ENCODE measurements around the gene LLGL2.
A peak's percentile ranks its signal among the peaks of the same experiment; 100 is the strongest.

LLGL2 gene

DNA sequence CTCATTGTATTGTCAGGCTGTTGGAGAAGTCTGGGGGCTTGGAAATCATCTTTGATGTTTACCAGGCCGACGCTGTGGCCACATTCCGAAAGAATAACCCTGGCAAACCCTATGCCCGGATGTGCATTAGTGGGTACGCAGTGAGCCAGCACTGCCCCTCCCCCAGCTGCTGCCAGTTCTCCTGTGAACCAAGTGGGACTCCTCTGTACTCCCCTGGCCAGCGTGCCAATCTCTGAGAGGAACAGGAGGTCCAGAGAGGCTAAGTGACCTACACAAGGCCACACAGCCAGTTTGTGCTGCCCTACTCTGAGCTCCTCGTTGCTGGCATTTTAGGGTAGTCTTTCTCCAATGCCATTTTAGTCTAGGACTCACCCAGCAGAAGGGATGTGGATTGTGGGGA is 1.9 kb upstream of the LLGL2 start:
- no peak for DNase-seq

DNA sequence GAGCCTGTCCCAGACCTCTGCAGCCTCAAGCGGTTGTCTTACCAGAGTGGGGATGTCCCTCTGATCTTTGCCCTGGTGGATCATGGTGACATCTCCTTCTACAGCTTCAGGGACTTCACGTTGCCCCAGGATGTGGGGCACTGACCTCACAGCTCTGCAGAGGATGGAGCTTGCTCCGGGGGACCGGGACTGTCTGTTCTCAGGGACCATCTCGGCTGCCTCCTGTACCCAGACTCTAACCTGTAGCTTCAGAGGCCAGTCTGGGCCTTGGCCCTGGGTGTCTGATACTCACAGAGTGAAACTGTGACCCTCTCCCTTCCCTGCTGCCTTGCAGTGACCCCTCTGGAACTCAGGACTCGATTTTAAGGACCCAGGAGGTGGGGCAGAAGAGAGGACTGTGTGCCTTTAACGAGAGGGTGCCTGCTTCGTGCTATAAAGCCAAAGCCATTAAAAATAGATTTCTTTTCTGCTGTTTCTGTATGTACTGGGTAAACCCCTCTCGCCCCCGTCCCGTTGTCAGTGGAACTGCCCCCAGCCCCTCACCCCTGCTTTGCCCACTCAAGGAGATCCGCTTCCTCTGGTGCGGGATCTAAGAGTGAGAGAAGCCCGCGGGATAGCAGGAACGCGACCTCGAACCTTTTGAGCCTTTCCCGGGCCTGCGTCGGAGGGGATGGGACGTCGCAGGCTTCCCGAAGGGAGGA is 1.1 kb upstream of the LLGL2 start:
- DNase-seq = no peak

DNA sequence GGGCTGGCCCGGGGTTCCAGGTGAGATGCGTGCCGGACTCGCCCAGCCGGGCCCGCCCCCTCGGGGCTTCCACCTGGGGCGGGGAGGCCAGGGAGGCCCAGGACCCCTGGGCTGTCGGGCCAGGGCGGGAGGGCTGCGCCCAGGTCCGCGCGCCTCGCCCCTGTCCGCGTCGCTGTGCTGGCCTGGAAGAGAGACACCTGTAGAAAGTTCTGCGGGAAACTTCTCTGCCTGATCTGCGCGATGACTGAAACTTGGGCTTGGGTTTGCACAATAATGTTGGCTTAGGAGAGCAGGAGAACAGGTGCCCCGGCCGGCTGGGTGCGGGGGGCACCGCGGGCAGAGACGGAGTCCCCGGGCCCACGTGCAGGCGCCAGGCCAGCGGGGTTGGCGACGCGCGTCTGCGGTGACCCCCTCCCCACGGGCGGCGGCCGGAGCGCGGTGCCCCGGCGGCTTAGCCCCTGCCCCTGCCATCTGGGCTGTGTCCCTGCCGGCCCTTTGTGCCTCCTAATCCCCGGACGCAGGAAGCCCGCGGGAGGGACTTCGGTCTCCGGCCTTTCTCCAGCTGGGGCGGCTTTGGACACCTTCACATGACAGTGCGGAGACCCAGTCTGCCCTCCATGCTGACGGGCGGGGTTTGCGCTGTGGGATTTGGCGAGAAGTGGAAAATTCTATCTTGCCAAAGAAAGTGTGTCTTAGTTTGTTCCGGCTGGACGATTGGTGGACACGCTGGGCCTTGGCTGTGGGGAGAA is 483 bp downstream of the LLGL2 start:
- no peak for DNase-seq

- DNase-seq = no peak
Observed at GRCh38 chr17:75526555-75527270, 1.2 kb downstream of the LLGL2 start.

DNA sequence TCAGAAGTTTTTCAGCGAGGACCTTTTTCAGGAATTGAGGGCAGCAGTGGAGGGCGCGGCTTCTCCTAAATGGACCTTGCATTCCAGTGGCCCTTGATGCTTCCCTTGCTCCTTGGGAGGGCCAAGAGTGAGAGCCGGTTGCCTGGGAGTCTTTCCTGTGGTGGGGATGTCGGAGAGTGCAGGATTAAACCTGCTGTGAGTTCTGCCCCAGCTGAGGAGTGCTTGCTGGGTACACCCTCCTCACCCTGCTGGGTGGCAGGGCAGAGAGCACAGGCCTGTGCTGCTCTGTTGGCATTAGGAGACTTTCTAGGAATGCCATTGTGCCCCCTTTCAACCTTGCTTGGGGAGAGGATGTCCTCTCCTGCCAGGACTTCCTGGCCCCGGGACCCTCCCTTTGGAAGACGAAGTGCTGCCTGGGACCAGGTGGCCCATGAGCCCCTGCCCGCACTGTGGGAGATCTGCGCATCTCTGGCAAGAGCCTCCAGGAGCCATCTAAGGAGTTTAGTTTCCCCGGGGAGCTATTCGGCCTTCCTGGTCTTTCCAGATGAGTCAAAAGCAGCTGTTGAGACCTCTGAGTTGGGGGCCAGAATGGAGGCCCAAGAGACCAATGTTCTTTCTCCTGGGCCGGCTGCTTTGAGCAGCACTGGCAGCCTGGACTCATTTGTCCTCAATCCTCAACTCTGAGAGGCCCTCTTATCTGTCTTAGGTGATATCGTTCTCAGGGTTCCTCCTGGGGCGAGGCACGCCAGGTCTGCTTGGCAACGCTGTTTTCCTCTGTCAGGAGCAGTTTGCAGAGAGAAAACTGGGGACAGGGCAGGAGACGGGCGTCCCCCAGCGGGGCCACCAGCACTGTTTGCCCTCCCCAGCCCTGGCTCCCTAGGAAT is 5.6 kb downstream of the LLGL2 start:
- DNase-seq = no peak

DNA sequence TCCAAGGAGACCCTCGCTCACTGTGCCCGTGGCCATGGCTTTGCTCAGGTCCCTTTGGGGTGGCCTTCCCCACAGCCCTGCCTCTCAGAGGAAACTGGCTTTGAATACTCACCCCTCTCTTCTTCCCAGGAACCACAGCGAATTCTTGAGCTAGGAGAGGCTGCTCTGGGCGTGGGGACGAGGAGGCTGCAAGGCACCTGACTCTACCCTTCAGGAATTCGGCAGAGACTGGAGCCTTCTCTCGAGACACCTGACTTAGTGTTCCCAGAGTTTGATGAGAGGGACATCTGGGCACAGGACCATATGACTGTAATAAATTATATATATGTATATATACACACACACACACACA is 6.2 kb downstream of the LLGL2 start:
- DNase-seq = no peak

DNA sequence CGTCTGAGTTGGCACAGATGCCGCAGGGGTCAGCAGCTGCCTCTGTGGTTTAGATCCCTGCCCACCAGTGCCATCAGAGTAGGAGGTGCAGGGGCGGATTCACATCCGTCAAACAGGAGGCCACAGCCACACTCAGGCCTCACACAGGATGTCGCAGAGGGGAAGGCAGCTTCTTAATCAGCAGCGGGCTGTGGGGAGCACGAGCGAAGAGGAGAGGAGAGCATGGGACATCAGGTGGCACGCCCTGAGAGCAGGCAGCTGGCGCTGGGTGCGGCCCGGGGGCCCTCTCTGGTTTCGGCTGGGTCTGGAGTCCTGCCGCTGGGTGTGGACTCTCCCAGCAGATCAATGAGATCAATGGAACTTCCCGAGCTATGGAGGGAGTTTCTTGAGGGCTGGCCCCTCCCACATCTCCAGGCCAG is 9.6 kb downstream of the LLGL2 start:
- peak; percentile 62 to 68 for DNase-seq

GRCh38 chr17:75535871-75536270 is 10.4 kb downstream of the LLGL2 start:
- no peak for DNase-seq

DNA sequence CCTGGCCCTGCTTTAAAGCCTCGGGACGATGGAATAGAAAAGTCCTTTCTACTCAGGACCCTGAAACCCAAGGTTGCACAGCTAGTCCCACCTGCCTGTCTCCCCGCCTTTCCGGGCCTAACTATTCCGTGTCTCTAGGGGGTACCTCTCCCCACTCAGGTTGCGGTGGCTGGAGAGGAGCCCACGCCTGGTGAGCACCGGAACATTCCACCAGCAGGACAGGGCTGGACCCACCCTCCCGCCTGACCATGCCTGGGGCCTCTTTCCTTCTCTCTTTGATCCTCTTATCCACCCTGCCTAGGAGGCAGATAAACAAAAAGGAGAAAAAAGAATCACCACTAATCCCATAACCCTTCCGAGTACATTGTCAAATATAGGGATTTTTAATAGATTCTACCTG is 10.9 kb downstream of the LLGL2 start:
- no peak for DNase-seq

DNA sequence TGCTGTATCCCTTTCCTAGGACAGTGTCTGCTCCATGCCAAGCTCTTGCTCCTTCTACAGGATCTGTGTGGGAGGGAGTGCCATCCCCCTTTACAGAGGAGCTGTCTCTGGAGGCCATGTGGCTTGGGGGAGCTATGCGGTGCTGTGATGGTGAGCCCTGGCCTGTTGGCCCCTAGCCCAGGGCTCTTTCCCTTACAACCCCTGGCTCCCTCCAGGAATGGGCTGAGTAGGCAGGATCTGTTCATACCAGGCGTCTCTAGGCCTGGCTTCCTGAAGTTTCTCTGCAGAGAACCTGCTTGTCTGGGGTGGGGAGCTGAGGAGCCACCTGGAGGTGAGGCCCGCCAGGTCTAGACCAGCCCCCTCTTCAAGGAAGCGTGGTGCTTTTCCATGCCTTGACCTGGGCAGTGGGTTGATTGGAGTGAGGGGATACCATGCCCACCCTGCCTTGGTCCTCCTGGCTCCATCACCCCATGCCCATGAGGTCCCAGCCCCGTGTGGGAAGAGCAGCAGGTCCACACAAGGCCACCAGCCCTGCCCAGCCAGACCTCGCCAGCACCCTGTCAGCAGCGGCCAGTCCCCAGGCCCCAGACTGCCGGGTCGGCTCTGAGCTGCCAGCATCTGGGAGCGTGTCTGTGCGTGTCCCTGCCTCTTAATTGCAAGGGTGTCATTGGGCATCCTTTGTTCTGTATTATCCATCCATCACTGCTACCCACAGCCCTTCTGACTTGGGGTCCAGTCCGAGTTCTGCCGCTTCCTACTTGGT is 14.7 kb downstream of the LLGL2 start:
- no peak for DNase-seq

DNA sequence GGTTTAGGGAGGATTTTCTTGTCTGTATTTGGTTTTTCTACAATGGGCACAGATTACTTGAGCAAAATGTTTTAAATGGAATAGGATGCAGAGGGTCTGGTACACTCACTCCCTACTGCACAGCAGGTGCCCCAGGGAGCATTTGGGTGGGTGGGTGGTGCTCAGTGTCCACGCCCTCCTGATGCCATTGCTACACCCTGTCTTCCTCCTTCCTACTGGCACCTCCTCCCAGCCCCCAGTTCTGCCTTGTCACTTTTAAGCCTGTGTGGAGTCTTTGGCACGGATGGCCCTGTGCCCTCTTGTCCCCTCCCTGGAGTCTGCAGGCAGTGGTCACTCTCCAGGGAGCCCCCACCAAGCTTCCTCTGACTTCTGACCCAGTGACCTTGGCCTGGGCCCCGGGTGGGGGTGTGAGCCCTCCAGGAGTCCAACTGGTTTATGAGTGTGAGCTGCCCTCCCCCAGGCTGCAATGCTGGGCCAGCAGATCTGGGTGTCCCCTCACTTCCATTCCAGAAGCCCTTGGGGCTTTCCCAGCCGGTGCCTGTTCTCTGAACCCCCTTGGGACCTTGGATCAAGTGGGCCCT is 15.5 kb downstream of the LLGL2 start:
- DNase-seq = no peak

GRCh38 chr17:75542229-75542628 is 16.7 kb downstream of the LLGL2 start:
- DNase-seq = no peak

GRCh38 chr17:75542728-75543336 is 17.3 kb downstream of the LLGL2 start:
- no peak for DNase-seq

DNA sequence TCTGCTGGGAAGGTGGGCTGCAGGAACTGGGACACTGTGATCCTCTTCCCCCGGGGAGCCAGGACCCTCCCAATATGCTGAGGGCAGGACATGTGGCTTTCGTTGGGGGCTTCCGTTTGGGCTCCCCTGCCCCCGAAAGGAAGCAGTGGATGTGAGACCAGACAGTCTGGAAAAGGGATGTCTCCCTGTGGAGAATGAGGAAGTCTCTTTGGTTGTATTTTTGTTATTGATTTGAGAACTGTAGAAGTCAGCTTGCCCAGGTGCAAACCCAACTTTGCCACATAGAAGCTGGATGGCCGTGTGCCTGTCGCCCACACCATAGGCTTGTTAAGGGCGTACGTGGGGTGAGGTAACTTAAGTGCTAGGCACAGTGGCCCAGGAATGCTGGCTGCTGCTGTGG is 18.8 kb downstream of the LLGL2 start:
- DNase-seq = no peak

- DNase-seq = no peak
Observed at GRCh38 chr17:75546181-75546580, 20.7 kb downstream of the LLGL2 start.

DNA sequence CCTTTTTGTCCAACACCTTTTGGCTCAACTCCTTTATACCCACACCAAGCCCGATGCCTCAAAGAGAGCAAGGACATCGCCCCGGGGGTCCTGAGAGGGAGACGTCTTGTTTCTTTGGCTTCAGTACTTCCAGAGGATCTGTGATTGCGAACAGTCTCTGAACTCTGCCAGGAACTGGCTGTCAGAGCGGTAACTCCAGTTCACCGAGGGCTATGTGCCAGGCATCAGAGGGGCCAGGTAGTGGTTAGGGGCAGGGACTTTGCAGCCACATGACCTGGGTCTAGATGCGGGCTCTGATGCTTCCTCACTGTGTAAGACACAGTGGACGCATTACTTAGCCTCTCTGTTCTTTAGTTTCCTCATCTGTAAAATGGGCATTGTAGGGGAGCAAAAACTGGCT is 21.6 kb downstream of the LLGL2 start:
- no peak for DNase-seq

GRCh38 chr17:75548813-75549212 is 23.3 kb downstream of the LLGL2 start:
- no peak for DNase-seq

DNA sequence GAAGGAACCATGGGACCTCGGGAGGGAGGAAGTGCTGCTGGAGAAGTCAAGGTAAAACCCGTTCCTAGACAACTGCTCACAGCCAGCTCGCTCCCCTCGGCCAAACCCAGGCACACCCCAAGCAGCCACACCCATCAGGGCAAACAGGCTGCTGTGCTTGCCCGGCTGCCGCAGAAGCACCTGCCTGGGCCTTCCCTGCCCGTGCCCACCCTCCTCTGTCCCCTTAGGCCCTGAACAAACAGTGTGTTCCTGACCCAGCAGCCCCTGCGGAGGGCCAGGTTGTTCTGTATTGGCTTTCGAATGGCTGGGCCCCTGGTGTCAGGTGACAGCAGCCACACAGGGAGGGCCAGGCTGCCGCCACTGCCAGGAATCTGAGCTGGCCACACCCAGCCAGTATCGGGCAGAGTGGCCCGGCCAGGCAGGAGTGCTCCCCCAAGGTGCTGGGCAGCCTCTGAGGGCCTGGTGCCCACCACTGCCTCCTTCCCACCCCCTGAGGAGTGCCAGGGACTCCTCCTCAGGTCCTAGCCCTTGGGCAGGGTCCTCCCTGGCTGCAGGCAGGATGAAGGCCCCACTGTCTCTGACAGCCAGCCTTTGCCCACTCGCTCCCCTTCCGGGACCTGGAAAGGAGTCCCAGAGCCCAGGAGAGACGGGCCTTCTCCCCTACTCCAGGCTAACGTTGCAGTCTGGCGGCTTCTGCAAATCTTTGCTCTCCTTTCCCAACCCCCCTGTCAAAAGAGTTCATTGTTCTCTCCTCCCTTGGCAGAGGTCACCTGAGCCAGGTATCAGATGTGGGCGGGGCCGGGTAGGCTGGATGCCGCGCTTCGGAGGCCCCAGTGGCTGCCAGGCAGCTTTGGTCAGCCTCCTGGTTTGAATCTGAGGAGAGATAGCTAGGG is 24.0 kb downstream of the LLGL2 start:
- DNase-seq = no peak

- no peak for DNase-seq
Observed at GRCh38 chr17:75550139-75550465, 24.6 kb downstream of the LLGL2 start.

DNA sequence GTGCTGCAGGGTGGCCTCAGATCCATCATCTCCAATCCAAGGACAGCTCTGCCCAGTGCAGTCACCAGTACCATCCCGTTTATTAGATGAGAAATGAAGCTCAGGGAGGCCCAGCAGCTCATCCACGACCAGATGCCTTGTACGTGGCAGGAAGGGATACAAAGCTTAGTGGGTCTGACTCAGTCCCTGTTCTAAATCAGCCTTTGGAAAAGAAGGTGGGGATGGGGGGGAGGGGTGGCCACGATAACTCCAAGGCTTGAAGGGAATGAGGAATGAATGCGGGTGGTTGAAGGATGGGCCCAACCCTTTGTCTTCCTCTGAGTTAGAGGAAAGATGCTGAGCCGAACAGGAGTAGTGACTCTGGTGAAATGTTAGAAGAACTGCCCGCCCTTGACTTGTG is 25.8 kb downstream of the LLGL2 start:
- no peak for DNase-seq
